WI38 (cell line): ENCODE data around the gene SHROOM4.

Source experiments
- H3K4me3 ChIP-seq: 2 replicates; pipeline ENCODE4 v1.5.1; 2011; ENCODE audit warnings: low read depth, mild to moderate bottlenecking, control low read depth, low read length
- CTCF ChIP-seq: IDR thresholded peaks from 2 replicates; pipeline ENCODE4 v1.5.1; 2012; ENCODE audit warnings: low read depth, mild to moderate bottlenecking, control low read depth, low read length

The SHROOM4 gene

GRCh38 chrX:50586407-50586806, 227.6 kb downstream of the SHROOM4 start:
- H3K4me3 ChIP-seq: no peak overlapping the region

GRCh38 chrX:50581405-50581804, 232.6 kb downstream of the SHROOM4 start:
- H3K4me3 ChIP-seq: no peak overlapping the region
- no peak for TF ChIP-seq CTCF

More at GRCh38 chrX:50586407-50586806, 227.6 kb downstream of the SHROOM4 start:
- TF ChIP-seq CTCF: no peak

GRCh38 chrX:50579955-50580354, 234.0 kb downstream of the SHROOM4 start:
- H3K4me3 ChIP-seq: no peak overlapping the region
- TF ChIP-seq CTCF: peak; percentile 12; the same call in 1 of the 2 replicates

GRCh38 chrX:50577326-50577725, 236.7 kb downstream of the SHROOM4 start:
- TF ChIP-seq CTCF: no peak
- H3K4me3 ChIP-seq: no peak overlapping the region

GRCh38 chrX:50567636-50568035, 246.4 kb downstream of the SHROOM4 start:
- no peak overlapping the region for H3K4me3 ChIP-seq
- TF ChIP-seq CTCF: no peak

- TF ChIP-seq CTCF: no peak
- no peak overlapping the region for H3K4me3 ChIP-seq
Observed at GRCh38 chrX:50565718-50566117, 248.3 kb downstream of the SHROOM4 start.
